Activated effector memory CD4-positive, alpha-beta T cell treated with anti-CD3 and anti-CD28 coated beads, Interleukin-2, amount 50 U/mL, for 16 hours (primary cell): ENCODE results near the gene EGFR.
"Not testable (repeated sequence)": the region's sequence is repeated elsewhere in the genome, so short reads cannot be mapped to it uniquely, and the experiment has no call there.

Experiments
- DNase-seq: peaks from one replicate; pipeline ENCODE4 v3.0.0-alpha.2; 2020

EGFR gene

DNA sequence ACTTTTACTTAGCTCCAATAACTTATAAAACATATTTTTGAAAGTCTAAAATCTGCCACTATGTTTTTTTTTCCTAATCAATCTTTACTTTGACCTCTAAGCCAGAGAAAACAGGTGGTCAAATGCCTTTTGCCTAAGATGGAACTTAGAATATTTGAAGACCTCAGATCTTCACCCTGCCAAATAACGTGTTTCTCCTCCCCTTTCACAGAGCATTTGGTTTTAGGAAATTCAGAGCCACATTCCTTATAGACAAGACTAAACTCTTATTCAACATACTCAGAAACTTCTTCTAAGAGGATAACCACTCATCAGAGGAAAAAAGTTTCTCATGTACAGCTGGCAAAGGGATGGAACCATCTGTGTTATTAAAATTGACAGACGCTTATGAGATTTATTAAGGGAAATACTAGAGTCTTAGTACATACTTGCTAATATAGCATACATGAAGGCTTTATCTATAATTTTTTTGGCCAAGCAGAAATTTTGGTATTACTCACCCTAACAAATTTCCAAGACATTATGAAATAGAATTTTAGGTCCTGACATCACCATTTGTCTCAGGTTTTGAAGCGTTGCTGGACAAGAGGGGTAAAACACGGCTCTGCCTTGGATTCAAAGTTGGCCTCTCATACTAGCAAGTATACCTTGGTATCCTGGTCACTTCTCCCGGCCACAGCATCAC lies 2.6 kb upstream of the EGFR start:
- DNase-seq, result no peak

DNA sequence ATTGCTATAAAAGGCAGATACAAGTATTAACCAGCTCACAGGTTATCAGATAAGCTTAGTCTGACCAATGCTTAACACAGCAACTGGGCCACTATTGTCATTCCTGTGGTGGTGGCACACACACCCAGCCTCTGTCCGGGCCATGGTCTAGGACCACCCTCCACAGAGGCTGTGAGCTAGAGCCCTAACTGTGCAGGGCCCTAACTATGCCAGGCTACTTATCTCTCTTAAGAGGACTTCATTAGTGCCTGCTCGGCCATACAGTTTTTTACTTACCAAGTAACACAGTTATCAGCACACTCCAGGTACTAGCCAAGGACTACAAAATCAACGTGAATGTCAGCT lies 2.1 kb upstream of the EGFR start:
- no peak for DNase-seq

DNA sequence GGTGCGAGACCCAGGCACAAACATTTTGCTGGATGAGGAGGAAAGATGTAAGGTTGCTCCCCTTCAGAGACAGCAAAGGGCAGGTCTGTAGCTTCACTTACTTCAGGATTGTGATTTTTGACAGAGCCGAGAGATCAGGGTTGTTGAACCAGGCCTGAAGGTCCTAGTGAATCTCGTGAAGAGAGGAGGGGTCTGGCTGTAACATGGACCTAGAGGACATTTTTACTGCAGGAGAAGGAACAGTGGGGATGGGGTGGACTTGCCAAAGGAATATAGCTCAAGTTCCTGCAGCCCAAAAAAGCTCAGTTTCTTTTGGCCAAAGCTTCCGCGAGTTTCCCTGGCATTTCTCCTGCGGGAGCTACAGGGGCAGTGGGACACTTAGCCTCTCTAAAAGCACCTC lies 976 bp upstream of the EGFR start:
- DNase-seq, result no peak

DNA sequence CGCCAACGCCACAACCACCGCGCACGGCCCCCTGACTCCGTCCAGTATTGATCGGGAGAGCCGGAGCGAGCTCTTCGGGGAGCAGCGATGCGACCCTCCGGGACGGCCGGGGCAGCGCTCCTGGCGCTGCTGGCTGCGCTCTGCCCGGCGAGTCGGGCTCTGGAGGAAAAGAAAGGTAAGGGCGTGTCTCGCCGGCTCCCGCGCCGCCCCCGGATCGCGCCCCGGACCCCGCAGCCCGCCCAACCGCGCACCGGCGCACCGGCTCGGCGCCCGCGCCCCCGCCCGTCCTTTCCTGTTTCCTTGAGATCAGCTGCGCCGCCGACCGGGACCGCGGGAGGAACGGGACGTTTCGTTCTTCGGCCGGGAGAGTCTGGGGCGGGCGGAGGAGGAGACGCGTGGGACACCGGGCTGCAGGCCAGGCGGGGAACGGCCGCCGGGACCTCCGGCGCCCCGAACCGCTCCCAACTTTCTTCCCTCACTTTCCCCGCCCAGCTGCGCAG lies 424 bp downstream of the EGFR start:
- DNase-seq, result no peak

DNA sequence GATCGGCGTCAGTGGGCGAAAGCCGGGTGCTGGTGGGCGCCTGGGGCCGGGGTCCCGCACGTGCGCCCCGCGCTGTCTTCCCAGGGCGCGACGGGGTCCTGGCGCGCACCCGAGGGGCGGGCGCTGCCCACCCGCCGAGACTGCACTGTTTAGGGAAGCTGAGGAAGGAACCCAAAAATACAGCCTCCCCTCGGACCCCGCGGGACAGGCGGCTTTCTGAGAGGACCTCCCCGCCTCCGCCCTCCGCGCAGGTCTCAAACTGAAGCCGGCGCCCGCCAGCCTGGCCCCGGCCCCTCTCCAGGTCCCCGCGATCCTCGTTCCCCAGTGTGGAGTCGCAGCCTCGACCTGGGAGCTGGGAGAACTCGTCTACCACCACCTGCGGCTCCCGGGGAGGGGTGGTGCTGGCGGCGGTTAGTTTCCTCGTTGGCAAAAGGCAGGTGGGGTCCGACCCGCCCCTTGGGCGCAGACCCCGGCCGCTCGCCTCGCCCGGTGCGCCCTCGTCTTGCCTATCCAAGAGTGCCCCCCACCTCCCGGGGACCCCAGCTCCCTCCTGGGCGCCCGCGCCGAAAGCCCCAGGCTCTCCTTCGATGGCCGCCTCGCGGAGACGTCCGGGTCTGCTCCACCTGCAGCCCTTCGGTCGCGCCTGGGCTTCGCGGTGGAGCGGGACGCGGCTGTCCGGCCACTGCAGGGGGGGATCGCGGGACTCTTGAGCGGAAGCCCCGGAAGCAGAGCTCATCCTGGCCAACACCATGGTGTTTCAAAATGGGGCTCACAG lies 1.1 kb downstream of the EGFR start:
- no peak for DNase-seq

DNA sequence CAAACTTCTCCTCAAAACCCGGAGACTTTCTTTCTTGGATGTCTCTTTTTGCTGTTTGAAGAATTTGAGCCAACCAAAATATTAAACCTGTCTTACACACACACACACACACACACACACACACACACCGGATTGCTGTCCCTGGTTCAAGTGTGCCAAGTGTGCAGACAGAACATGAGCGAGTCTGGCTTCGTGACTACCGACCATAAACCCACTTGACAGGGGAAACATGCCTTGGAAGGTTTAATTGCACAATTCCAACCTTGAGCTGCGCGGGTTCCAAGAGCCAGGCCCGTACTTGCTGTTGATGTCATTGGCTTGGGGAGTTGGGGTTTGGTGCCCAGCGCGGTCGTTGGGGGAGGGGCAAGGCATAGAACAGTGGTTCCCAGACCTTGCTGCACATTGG lies 1.7 kb downstream of the EGFR start:
- no peak for DNase-seq

DNA sequence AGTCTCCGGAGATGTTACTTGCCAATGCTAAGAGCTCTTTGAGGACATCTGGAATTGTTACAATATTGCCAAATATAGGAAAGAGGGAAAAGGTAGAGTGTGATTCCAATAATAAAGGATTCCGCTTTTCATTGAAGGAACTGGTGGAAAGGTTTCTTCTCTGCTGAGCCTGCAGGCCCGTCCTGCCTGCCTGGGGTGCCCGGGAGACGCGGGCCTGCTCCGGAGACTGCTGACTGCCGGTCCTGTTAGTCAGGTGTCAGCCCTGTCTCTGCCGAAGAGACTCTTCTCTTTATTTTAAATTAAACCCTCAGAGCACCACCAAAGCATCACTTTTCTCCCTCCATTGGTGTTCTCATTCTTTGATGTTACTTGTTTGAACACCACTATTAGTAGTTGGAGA lies 2.2 kb downstream of the EGFR start:
- DNase-seq, result no peak

DNA sequence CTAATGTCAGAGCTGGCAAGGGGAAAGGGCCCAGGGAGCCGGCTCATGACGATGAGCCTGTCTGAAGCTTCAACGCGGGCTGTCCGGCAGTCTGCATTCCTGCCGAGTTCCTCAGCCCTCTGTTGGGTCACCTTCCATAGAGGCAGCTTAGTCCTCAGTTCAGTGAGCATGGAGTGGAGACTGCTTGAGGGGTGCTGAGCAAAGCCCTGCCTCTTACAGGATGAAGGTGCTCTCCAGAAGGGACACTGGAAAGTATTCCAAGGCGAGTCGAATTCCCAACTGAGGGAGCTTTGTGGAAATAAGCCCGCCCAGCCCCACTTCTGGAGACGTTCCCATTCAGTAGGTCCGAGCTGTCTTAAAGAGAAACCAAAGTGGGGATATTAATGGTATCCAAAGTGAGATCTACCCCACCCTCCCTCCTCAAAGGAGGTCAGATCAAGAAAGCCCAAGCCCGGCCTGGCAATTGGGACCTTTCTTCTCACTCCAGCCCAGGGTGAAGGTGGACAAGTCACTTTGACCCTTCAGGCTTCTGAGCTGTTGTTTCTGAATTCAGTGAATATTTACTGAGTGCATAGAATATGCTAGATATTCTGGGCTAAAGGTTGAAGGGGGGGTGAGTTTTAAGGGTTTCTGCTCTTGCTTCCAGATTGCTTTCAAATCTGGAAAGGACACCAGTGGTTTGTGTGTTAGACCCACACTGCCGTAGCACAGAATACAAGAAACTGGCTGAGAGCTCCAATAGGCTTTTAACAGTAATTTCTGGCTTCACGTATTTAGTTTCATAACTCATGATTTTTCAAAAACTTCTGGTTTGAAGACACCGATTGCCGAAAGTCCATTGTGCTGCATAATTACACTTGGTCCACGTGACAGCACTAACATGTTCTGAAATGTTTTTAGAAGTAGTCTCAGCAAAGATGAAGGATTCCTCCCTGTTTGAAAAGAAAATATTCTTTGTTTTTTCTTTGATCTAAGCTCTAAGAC lies 3.5 kb downstream of the EGFR start:
- DNase-seq, result no peak

DNA sequence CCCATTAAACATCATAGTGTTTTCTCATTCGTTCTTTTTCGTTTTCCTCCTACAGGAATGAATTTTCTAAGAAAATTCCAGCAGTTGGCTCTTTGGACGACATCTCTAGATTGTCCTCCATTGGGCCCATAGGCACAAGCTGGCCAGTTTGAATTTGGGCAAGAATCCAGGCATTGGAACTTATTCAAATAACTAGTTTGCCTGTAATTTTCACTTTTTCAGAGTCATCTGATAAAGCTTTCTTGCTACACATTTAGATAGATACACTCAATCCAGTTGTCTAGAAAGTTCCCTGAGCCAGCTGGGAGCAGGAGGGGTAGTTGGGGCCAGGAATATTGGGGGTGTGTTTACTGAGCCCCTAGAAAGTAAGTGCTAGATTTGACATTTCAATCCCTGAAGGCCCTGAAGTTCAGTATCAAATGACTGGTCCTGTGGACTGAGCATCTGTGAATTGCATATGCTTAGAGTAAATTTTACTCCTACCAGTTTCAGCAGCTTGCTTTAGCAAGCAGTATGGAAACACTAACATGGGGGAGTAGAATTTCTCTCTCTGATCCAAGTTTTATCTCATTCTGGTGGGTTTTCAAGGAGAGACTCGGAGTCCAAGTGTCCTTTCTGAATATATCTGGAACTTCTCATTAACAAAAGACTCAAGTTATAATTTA lies 5.2 kb downstream of the EGFR start:
- no peak for DNase-seq

DNA sequence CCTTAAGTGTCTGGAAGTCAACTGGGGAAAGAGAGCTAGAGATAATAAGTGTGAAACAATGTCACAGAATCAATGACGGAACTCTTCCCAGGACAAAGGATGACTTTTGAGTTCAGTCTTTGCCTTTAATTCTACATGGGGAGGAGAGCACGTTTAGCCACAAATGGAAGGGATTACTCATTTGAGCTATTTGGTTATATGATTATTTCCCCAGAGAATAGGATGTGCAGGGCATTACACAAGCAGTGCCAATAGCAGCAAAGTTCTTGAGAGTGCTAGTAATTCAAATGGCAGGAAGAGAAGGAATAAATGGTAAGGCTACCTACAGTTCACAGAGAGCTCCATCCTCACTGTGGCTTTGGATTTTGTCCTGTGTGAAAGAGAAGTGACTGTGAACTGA lies 6.0 kb downstream of the EGFR start:
- DNase-seq, result no peak

DNA sequence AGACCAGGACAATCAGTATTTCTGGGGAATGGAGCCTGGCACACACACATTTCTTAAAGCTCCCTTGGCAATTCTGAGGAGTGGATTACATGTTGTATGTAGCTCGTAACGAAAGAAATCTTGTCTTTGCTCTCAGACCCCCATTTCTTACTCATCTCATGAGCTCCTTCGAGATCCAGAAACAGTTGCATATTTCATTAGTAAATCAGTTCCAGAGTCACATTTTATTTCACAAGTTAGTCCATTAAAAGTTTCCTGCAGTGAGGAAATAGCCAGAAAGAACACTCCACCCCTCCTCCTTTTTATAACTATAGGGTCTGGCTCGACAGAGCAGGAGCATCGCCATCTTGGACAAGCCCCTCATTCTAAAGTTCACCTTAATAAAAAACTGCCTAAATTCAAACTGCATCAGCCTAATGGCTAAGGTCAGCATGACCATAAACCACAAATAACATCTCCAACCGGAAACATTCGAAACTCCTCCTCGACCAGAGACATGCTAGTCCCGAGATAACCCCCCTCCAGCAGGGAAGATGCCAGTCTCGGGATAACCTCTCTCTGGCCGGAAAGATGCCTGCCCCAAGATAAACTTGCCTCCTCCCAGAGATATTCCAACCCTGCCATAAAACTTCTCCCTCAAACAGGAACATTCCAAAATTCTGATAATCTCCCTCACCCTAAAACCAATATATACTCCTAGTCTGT lies 7.4 kb downstream of the EGFR start:
- DNase-seq, result no peak

DNA sequence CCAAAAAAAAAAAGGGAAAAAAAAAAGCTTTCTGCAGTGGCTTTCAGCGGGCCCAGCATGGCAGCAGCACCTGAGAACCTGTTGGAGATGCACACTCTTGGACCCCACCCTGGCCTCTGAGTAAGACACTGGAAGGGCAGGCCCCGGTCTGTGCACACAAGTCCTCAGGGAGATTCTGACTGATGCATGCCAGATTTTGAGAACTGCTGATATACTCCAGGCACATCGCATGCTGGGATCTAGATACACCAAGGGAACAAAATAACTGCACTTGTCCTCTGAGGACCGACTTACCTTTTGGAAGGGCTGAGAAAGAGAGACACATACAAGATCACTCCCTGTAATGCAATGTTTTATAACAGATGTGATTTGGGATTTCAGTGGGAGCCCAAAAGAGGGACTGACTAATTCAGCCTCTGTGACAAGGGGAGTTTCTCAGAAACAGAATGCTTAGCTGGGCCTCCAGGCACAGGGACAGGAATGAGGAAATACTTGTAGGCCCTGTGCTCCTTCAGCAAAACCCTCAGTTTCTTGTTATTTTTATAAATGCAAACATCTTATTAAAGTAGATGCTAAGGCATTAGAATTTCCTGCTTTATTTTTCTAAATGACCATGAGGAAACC lies 8.2 kb downstream of the EGFR start:
- no peak for DNase-seq

DNA sequence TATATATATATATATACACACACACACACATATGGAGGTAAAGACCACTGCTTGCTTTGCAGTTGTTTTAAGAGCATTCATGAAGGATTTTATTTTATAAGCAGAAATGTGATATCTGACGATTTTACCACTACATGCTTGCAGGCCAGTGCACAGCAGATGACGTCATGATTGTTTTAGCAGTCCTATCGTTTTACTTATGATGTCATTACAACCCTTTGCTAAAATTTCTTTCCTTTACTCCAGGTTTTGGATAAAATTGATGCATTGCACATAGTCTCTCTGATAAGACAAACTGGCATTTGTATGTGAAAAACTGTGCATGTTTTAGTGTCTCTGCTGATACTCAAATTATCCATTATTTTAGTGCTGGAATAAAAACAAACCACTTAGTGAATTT lies 9.2 kb downstream of the EGFR start:
- no peak for DNase-seq

DNA sequence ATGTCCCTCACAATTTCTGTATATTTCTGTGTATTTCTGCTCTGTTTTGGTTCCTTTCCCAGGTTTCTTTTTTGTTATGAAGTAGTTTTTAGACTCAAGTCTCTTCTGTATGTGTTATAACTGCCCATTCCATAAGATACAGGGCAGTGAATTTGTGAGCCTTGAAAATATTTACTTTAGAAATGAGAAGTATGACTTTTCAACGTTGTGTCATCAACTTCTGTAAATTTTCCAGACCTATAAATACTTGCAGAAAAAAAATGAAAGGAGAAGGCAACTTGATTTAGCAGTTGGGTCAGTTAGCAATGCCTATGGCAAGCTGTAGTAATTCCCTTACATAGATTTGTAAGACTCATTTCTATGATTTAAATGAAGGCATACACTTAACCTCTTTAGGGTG lies 11.5 kb downstream of the EGFR start:
- no peak for DNase-seq

DNA sequence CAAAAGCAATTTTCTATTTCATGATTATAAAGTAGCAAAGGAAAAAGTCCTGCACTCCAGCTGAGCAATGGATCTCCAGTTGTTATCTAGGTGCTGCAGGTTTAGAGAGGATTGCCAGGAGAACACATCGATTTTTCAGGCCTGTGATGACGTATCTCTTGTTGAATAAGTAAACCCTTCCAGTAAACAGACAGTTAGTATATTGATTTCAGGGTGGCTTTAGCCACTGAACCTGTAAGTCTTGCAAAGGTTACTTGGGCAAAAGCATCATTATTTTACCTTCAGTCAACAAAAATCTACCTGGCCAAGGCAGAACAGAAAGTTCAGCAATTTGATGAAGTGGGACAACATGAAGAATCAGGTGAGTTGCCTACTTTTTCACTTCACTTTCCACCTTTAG lies 12.3 kb downstream of the EGFR start:
- DNase-seq, result no peak

DNA sequence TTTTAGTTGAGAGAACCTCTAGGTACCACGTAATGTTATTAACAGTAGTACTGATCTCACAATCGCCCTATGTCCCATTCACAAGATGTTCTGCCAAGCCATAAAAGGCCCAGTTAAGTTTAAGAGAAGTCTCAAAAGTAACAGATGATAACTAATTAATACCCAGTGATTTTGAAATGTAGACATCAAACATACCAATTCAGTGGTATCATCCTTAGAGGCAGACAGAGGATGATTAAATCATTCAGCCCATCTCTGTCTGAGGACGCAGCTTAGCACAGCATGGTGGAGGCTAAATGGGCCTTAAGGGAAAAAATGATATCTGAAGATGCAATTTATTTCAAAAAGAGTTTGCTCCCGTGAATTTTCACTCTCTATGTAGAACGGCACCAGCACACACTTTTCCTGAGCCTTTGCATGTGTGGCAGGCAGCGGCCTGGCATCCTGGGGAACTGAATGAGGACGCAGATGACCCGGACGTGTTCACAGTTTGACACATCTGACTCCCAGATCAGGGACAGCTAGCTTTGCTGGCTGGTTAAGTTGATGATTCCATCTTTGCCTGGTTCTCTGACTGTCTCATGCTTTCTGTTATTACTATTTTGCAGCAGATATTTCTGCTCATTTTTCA lies 13.4 kb downstream of the EGFR start:
- DNase-seq, result no peak

DNA sequence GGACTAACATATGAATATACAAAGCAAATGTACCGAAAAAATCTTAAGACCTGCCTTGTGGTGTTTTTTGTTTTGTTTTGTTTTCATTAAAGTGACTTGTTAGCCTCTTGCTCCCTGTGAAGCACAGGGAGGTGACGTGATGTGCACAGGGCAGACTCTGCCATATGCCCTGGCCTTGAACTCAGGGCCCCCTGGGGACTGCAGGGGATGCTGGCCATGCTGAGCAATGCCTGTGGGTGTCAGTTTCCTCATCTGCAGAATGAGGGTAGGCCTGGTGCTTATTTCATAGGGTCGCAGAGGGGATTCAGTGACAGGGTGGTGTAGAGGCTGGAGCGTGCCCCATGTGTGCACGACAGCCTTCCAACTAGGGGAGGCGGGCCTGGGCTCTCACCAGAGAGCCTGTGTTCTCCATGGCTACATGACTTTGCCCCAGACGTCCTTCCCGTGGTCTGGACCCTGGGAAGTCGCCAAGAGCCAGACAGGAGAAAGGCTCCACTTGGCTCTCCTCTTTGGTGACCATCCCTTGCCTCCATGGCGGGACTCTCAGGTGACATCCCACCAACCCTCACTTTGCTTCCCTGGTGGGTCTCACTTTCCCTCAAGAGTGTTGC lies 14.5 kb downstream of the EGFR start:
- no peak for DNase-seq

DNA sequence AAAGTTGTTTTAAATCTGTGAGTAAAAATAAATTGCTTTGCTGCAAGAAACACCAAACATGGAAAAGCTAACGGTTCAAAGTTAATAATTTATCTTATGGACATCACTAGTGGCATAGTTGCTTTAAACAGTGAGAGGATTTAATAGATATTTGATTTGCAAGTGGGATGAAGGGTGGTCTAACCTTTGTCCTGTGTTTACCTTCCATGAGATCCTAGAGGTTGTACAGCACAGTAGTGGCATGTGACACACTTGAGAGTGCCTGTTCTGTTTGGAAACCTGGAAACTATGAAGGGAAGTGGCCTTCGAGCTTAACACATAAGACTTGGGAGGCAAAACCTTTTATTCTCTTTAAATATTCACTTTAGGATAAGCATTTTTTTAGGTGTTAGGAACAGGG lies 16.0 kb downstream of the EGFR start:
- DNase-seq, result no peak

DNA sequence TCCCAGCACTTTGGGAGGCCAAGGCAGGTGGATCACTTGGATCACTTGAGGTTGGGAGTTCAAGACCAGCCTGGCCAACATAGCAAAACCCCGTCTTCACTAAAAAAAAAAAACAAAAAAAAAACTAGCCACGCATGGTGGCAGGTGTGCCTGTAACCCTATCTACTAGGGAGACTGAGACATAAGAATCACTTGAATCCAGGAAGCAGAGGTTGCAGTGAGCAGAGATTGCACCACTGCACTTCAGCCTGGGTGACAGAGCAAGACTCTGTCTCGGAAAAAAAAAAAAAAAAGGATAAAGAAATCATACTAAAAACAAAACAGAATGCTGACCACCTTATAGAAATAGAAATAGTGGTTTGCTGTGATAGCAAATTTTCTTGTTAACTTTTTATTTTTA lies 16.6 kb downstream of the EGFR start:
- DNase-seq, result not testable (repeated sequence)

DNA sequence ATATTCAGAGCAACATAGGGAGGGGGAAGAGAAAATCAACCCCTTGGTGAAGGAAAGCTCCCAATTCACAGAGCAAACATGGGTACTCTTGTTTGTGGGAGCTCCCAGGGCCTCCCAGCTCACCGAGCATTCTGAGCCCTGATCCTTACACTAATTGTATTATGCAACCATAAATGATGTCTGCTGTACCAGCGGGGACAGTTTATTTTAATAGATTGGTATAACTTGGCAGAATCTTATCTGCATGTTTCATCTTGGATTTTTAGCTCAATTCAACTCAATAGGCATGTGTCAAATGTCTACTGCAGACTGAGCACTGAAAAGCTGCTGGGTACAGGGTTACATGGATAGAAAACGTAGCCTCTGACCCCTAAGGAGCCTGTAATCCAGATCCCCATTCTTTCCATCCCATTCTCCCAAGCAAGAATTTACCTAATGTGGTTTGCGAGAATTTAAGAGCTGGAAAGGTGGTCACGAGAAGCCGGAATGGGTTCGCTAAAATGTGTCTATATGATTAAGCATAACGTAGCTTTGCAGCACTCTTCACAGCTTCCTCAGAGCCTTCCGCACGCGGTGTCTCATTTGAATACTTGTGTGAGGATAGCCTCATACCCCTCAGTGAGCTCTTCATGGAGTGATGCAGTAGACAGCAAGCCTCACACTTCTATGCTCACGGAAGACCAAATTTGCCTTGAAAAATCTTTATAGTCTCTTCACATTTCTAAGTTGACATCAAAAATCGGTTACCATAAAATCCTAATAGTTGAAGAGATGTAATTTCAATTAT lies 18.3 kb downstream of the EGFR start:
- no peak for DNase-seq
